ENCODE data around the gene CDH4.

GRCh38 chr20:61549865-61550264 is 297.8 kb downstream of the CDH4 start:
- TF ChIP-seq POLR2A (IDR thresholded peaks at IDR 0.05) (no peak), CTCF (IDR thresholded peaks at IDR 0.05) (no peak)

Data from sigmoid colon (tissue), 3 donors.